GM12865 (cell line): ENCODE data around the gene LSM4.

Source experiments
- DNase-seq: peaks from one replicate; pipeline ENCODE4 v3.0.0; 2010; ENCODE audit warnings: low read depth
- H3K4me3 ChIP-seq: 2 replicates; pipeline ENCODE4 v1.5.1; 2011; ENCODE audit warnings: mild to moderate bottlenecking, low read depth, low read length, control low read depth
- CTCF ChIP-seq: IDR thresholded peaks from 2 replicates; pipeline ENCODE4 v1.5.1; 2011; ENCODE audit warnings: low read length, control low read depth, low read depth, inconsistent platforms; ENCODE audit not compliant: insufficient read depth; ENCODE audit errors: missing control alignments

The LSM4 gene

GRCh38 chr19:18291590-18292461, 31.1 kb downstream of the LSM4 start:
- peak; percentile 89 for DNase-seq
- H3K4me3 ChIP-seq = peak overlapping the region; percentile 94
- no peak for TF ChIP-seq CTCF

- peak; percentile 26 for DNase-seq
- no peak for TF ChIP-seq CTCF
- H3K4me3 ChIP-seq = peak overlapping the region; percentile 94
These were observed 31.8 kb downstream of the LSM4 start for GRCh38 chr19:18291019-18291524.

GRCh38 chr19:18290302-18291018, 32.4 kb downstream of the LSM4 start:
- DNase-seq = peak; percentile 77
- H3K4me3 ChIP-seq = no peak overlapping the region

GRCh38 chr19:18289471-18290301, 33.2 kb downstream of the LSM4 start:
- TF ChIP-seq CTCF = no peak

More at GRCh38 chr19:18290302-18291018, 32.4 kb downstream of the LSM4 start:
- no peak for TF ChIP-seq CTCF

GRCh38 chr19:18287836-18288772, 34.8 kb downstream of the LSM4 start:
- TF ChIP-seq CTCF = no peak
- DNase-seq = no peak
- no peak overlapping the region for H3K4me3 ChIP-seq

More at GRCh38 chr19:18289471-18290301, 33.2 kb downstream of the LSM4 start:
- H3K4me3 ChIP-seq = no peak overlapping the region
- no peak for DNase-seq
